SKM-1 (cell line): ENCODE results near the gene OAT.
"Not testable (repeated sequence)": the region's sequence is repeated elsewhere in the genome, so short reads cannot be mapped to it uniquely, and the experiment has no call there.

ENCODE experiments used
- DNase-seq: peaks from one replicate; lab custom pipeline; 2025; ENCODE audit not compliant: unreplicated experiment; lab: John Stamatoyannopoulos, UW

Gene OAT

GRCh38 chr10:124447751-124448466 is 29.2 kb upstream of the OAT start:
- no peak for DNase-seq

- no peak for DNase-seq
Observed at GRCh38 chr10:124446830-124447750, 28.4 kb upstream of the OAT start.

GRCh38 chr10:124441694-124442093 is 23.0 kb upstream of the OAT start:
- DNase-seq: not testable (repeated sequence)

GRCh38 chr10:124436191-124436638 is 17.5 kb upstream of the OAT start:
- no peak for DNase-seq

GRCh38 chr10:124435683-124436082 is 17.0 kb upstream of the OAT start:
- DNase-seq: not testable (repeated sequence)

GRCh38 chr10:124433461-124433860 is 14.7 kb upstream of the OAT start:
- no peak for DNase-seq

GRCh38 chr10:124430077-124430476 is 11.4 kb upstream of the OAT start:
- DNase-seq: no peak

- no peak for DNase-seq
Observed at GRCh38 chr10:124429576-124429975, 10.9 kb upstream of the OAT start.

GRCh38 chr10:124428207-124428777 is 9.6 kb upstream of the OAT start:
- DNase-seq: no peak

GRCh38 chr10:124425227-124425962 is 6.7 kb upstream of the OAT start:
- no peak for DNase-seq

- no peak for DNase-seq
Observed at GRCh38 chr10:124423813-124424212, 5.1 kb upstream of the OAT start.

- DNase-seq: no peak
Observed at GRCh38 chr10:124422742-124423141, 4.0 kb upstream of the OAT start.

GRCh38 chr10:124420254-124420653 is 1.5 kb upstream of the OAT start:
- no peak for DNase-seq

- DNase-seq: no peak
Observed at GRCh38 chr10:124419635-124420034, 912 bp upstream of the OAT start.

GRCh38 chr10:124417895-124418725 is 613 bp downstream of the OAT start:
- no peak for DNase-seq

- no peak for DNase-seq
Observed at GRCh38 chr10:124416733-124417132, 2.0 kb downstream of the OAT start.

- no peak for DNase-seq
Observed at GRCh38 chr10:124415210-124415609, 3.5 kb downstream of the OAT start.

GRCh38 chr10:124414076-124414475 is 4.6 kb downstream of the OAT start:
- no peak for DNase-seq

GRCh38 chr10:124409696-124410095 is 9.0 kb downstream of the OAT start:
- no peak for DNase-seq

GRCh38 chr10:124408357-124408756 is 10.4 kb downstream of the OAT start:
- no peak for DNase-seq
